Gastroesophageal sphincter (tissue), 4 donors: ENCODE data around the gene PRSS37. TPM values are rescaled to one million over a fixed set of nuclear protein-coding genes. Genes with fewer than 3 reads are reported as not detected.

Source experiments
- ATAC-seq: fragments of 150-250 bp; one replicate; pipeline ENCODE4 v1.9.1; 2016; ENCODE audit warnings: mild to moderate bottlenecking, moderate library complexity
- H3K27ac ChIP-seq, 4 donors: fragments of 200-600 bp; sonication (generic) in 3 of 4; 1 replicate in 3 of 4; 2 replicates in 1 of 4; pipeline ENCODE4 v1.5.1; 2016 to 2019
- H3K27me3 ChIP-seq: fragments of 200-600 bp; sonication (generic); one replicate; pipeline ENCODE4 v1.5.1; 2019
- H3K36me3 ChIP-seq, 2 donors: fragments of 200-600 bp; sonication (generic); one replicate each; pipeline ENCODE4 v1.5.1; 2019; ENCODE audit warnings: control low read depth in 1 of 2
- H3K4me1 ChIP-seq, 3 donors: fragments of 200-600 bp; sonication (generic); 1 replicate in 2 of 3; 2 replicates in 1 of 3; pipeline ENCODE4 v1.5.1; 2016 to 2019; ENCODE audit warnings: control low read depth in 2 of 3
- H3K4me3 ChIP-seq, 2 donors: fragments of 200-600 bp; sonication (generic); one replicate each; pipeline ENCODE4 v1.5.1; 2019; ENCODE audit warnings: mild to moderate bottlenecking in 1 of 2, moderate library complexity in 1 of 2
- H3K9me3 ChIP-seq, 3 donors: fragments of 200-600 bp; sonication (generic); one replicate each; pipeline ENCODE4 v1.5.1; 2017 to 2019; ENCODE audit warnings: control low read depth in 2 of 3
- EP300 ChIP-seq: sonication (generic); formaldehyde crosslinking; IDR thresholded peaks from one replicate; pipeline ENCODE4 v1.6.1; 2017; ENCODE audit warnings: antibody characterized with exemption, mild to moderate bottlenecking
- POLR2A ChIP-seq, 2 donors: fragments of 450-650 bp; IDR thresholded peaks; one replicate each; pipeline ENCODE4 v1.6.1; 2017; ENCODE audit warnings: antibody characterized with exemption in 2 of 2, mild to moderate bottlenecking in 2 of 2, moderate library complexity in 1 of 2
- POLR2AphosphoS5 ChIP-seq: sonication (generic); formaldehyde crosslinking; IDR thresholded peaks from one replicate; pipeline ENCODE4 v1.6.1; 2017; ENCODE audit warnings: antibody characterized with exemption
- WGBS, 2 donors: methylation state at CpG; one replicate each; pipeline ENCODE4 v1.1.5; 2018; ENCODE audit warnings: low coverage in 1 of 2; 5-methylcytosine and 5-hydroxymethylcytosine counted together
- total RNA-seq, 4 donors: library from RNA; depleted of rRNA; stranded (reverse); fragments of >200 nt; gene quantifications; one replicate each; pipeline ENCODE4 v1.1.0, GENCODE V29; 2016
- TF ChIP-seq, protein P1 (sequence below), 4 experiments: fragments of 200-600 bp in 2 of 4; fragments of 450-650 bp in 2 of 4; sonication (generic) in 1 of 4; IDR thresholded peaks; one replicate each; pipeline ENCODE4 v1.5.1; 2017 to 2019; ENCODE audit warnings: antibody characterized with exemption in 4 of 4, mild to moderate bottlenecking in 2 of 4, moderate library complexity in 2 of 4

PRSS37 gene
- total RNA-seq, 4 donors from 2014 or later, result not detected

DNA sequence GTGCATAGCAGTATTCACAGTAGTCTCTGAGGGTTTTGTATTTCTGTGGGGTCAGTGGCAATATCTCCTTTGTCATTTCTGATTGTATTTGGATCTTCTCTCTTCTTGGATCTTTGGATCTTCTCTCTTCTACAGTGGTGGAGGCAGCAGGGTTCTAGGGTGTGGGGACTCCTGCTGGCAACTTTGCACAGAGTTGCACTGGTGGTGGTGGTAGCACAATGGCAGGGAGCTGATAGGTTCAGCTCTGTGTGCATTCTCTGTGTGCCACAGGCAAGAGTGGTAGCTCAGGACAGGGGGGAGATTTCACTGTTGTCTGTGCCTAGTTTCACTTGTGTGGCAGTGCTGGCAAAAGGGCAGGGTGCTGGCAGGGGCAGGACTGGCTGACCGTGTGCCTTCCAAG is 35.1 kb upstream of the PRSS37 start:
- WGBS, 2 donors, result 50% methylated on average over 1 of the region's 1 CpG; no CpG with 5 or more reads in 1 of the 2 donors
- H3K4me1 ChIP-seq, result no peaks in the 10 kb centered on the region
- no peak overlapping the region for H3K4me3 ChIP-seq
- H3K27ac ChIP-seq, result no peak overlapping the region
- H3K36me3 ChIP-seq, result no peaks in the 10 kb centered on the region
- no peaks in the 10 kb centered on the region for H3K27me3 ChIP-seq
- peaks cover 0 to 37% (median 0%) of the 10 kb centered on the region in 3 donors for H3K9me3 ChIP-seq
- TF ChIP-seq POLR2AphosphoS5, result no peak
- no peak for TF ChIP-seq EP300
- TF ChIP-seq, protein P1, sequence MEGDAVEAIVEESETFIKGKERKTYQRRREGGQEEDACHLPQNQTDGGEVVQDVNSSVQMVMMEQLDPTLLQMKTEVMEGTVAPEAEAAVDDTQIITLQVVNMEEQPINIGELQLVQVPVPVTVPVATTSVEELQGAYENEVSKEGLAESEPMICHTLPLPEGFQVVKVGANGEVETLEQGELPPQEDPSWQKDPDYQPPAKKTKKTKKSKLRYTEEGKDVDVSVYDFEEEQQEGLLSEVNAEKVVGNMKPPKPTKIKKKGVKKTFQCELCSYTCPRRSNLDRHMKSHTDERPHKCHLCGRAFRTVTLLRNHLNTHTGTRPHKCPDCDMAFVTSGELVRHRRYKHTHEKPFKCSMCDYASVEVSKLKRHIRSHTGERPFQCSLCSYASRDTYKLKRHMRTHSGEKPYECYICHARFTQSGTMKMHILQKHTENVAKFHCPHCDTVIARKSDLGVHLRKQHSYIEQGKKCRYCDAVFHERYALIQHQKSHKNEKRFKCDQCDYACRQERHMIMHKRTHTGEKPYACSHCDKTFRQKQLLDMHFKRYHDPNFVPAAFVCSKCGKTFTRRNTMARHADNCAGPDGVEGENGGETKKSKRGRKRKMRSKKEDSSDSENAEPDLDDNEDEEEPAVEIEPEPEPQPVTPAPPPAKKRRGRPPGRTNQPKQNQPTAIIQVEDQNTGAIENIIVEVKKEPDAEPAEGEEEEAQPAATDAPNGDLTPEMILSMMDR (IDR thresholded peaks at IDR 0.05), result no peak
- no peak for TF ChIP-seq POLR2A (IDR thresholded peaks at IDR 0.05)
- no peak for ATAC-seq

DNA sequence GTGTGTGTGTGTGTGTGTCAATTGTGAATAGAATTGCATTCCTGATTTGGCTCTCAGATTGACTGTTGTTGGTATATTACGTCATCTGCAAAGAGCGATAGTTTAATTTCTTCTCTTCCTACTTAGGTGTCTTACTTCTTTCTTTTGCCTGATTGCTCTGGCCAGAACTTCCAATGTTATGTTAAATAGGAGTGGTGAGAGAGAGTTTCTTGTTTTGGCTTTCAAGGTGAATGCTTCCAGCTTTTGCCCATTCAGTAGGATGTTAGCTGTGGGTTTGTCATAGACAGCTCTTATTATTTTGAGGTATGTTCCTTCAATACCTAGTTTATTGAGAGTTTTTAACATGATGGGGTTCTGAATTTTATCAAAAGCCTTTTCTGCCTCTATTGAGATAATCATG is 34.2 kb upstream of the PRSS37 start:
- WGBS, 2 donors, result 100% methylated on average over 2 of the region's 2 CpGs; no CpG with 5 or more reads in 1 of the 2 donors
- TF ChIP-seq, protein P1 (IDR thresholded peaks at IDR 0.05), result no peak
- TF ChIP-seq EP300 (no peak), POLR2A (IDR thresholded peaks at IDR 0.05) (no peak), POLR2AphosphoS5 (no peak)
- no peak for ATAC-seq
- H3K36me3 ChIP-seq, result no peaks in the 10 kb centered on the region
- no peaks in the 10 kb centered on the region for H3K27me3 ChIP-seq
- no peaks in the 10 kb centered on the region for H3K4me1 ChIP-seq
- no peak overlapping the region for H3K4me3 ChIP-seq
- peaks cover 0 to 36% (median 0%) of the 10 kb centered on the region in 3 donors for H3K9me3 ChIP-seq
- no peak overlapping the region for H3K27ac ChIP-seq

DNA sequence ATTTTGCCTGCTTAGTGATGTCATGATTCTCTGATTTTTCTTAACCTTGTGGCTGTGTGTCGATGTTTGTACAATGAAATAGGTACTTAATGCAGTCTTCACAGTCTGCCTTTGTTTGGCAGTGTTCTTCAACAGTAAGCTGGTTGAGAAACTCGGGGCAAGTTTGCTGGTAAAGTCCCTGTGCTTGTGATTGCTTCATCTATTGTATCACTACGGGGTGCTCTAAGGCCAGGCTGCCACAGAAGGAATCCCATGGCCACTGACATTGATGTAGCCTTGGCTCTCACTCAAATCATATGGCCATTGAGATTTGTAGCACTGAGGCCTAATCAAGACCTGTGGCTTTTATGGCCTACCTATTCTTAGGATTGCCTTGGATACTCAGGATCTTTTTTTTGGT is 33.5 kb upstream of the PRSS37 start:
- H3K36me3 ChIP-seq, result no peaks in the 10 kb centered on the region
- TF ChIP-seq POLR2AphosphoS5 (no peak), EP300 (no peak), POLR2A (IDR thresholded peaks at IDR 0.05) (no peak)
- TF ChIP-seq, protein P1 (IDR thresholded peaks at IDR 0.05), result no peak
- H3K9me3 ChIP-seq, result peaks cover 0 to 41% (median 0%) of the 10 kb centered on the region in 3 donors
- no peaks in the 10 kb centered on the region for H3K27me3 ChIP-seq
- no peaks in the 10 kb centered on the region for H3K4me1 ChIP-seq
- H3K4me3 ChIP-seq, result no peak overlapping the region
- no peak overlapping the region for H3K27ac ChIP-seq
- no peak for ATAC-seq
- WGBS, 2 donors, result 73 to 83% methylated on average over 1 to 3 of the region's 3 CpGs

DNA sequence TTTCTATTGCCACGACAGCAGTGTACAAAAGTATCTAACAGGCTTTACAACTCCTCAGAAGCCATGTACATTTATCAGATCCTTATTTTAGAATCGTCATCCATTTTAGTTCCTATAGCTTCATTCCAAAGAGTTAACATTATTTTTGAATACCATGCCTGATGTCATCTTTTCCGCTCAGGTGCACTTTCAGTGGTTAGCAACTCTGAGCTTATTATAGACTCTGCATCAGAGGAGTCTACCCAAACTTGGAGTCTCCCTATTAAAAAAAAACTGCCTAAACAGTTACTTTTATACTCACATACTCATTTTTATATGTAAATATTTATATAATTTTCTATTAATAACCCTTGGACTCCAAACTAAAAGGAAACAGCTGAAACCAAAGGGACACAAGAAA is 31.6 kb upstream of the PRSS37 start:
- H3K36me3 ChIP-seq, result no peaks in the 10 kb centered on the region
- peaks cover 0 to 39% (median 0%) of the 10 kb centered on the region in 3 donors for H3K9me3 ChIP-seq
- H3K4me3 ChIP-seq, result no peak overlapping the region
- no peak overlapping the region for H3K27ac ChIP-seq
- TF ChIP-seq, protein P1 (IDR thresholded peaks at IDR 0.05), result no peak
- no peak for TF ChIP-seq EP300
- no peak for TF ChIP-seq POLR2A (IDR thresholded peaks at IDR 0.05)
- TF ChIP-seq POLR2AphosphoS5, result no peak
- H3K27me3 ChIP-seq, result no peaks in the 10 kb centered on the region
- H3K4me1 ChIP-seq, result no peaks in the 10 kb centered on the region
- no peak for ATAC-seq
- 79 to 88% methylated on average over 3 of the region's 3 CpGs for whole genome bisulfite sequencing, 2 donors

DNA sequence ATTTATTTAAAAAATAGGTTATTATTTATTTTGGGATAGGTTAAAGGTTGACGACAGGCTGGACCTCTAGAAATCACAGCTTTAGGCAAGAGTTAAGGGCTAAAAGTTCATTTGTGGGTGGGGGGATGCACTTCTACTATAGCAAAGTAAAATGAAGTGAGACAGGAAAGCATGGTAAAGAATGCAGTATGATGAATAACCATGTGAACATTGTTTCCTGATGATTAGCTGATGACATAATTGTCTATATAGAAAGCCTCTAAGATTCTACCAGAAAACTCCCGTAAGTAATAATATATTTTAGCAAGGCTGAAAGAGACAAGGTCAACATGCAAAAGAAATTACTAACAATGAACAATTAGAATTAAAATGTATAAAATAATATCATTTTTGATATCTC is 25.7 kb upstream of the PRSS37 start:
- ATAC-seq, result no peak
- no peaks in the 10 kb centered on the region for H3K36me3 ChIP-seq
- H3K4me3 ChIP-seq, result no peak overlapping the region
- H3K27me3 ChIP-seq, result no peaks in the 10 kb centered on the region
- H3K4me1 ChIP-seq, result no peaks in the 10 kb centered on the region
- no peak for TF ChIP-seq EP300
- no peak for TF ChIP-seq POLR2A (IDR thresholded peaks at IDR 0.05)
- TF ChIP-seq, protein P1 (IDR thresholded peaks at IDR 0.05), result no peak
- no peak for TF ChIP-seq POLR2AphosphoS5
- peaks cover 0 to 24% (median 0%) of the 10 kb centered on the region in 3 donors for H3K9me3 ChIP-seq
- H3K27ac ChIP-seq, result no peak overlapping the region
- WGBS, 2 donors, result 71 to 86% methylated on average over 1 to 2 of the region's 2 CpGs
